Body of pancreas (tissue), 4 donors: ENCODE data around the gene TRIM23.

ENCODE experiments used
- CTCF ChIP-seq, 7 experiments: fragments of 450-650 bp in 4 of 7; fragments of 200-600 bp in 3 of 7; sonication (generic) in 3 of 7; IDR thresholded peaks; one replicate each; pipeline ENCODE4 v1.5.1; 2016 to 2019; ENCODE audit warnings: antibody characterized with exemption in 7 of 7
- POLR2A ChIP-seq, 3 donors: fragments of 450-650 bp; IDR thresholded peaks; one replicate each; pipeline ENCODE4 v1.6.1; 2016; ENCODE audit warnings: antibody characterized with exemption in 3 of 3, mild to moderate bottlenecking in 2 of 3

GRCh38 chr5:65553941-65554340 is 70.2 kb downstream of the TRIM23 start:
- no peak for TF ChIP-seq POLR2A (IDR thresholded peaks at IDR 0.05)
- TF ChIP-seq CTCF (IDR thresholded peaks at IDR 0.05), result no peak
